SK-N-MC (cell line): ENCODE measurements around the gene ICOS.

Source experiments
- EZH2 ChIP-seq: fragments of 200-600 bp; sonication (generic); IDR thresholded peaks from one replicate; pipeline ENCODE4 v1.6.1; 2017; ENCODE audit warnings: antibody characterized with exemption
- POLR2AphosphoS5 ChIP-seq: IDR thresholded peaks from 2 replicates; pipeline ENCODE4 v1.6.1; 2012; ENCODE audit warnings: mild to moderate bottlenecking, low read depth, low read length, borderline replicate concordance

DNA sequence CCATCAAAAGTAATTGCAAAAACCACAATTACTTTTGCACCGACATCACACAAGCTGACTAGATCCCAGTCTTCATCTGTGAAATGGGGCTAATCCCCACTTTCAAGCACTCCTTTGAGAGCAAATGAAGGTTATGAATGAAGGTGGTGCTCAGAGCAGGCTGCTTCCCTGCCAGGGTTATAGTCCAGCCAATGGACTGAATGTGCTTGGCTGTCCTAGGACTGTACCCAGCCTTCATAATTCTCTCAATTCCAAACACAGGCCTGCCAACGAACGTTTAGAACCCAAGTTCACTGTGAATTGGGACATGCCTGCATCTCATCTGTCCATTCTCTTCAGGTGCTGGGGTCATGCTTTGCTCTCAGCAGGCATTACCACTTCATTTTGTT, 27.8 kb upstream of the ICOS start:
- TF ChIP-seq EZH2 (no peak), POLR2AphosphoS5 (no peak)
